ENCODE data around the gene TNFRSF8. TPM values are rescaled to one million over a fixed set of nuclear protein-coding genes. Genes with fewer than 3 reads are reported as not detected.

TNFRSF8 gene
- total RNA-seq, 2 donors from 2014 or later, result 0.32 to 4.7 TPM

DNA sequence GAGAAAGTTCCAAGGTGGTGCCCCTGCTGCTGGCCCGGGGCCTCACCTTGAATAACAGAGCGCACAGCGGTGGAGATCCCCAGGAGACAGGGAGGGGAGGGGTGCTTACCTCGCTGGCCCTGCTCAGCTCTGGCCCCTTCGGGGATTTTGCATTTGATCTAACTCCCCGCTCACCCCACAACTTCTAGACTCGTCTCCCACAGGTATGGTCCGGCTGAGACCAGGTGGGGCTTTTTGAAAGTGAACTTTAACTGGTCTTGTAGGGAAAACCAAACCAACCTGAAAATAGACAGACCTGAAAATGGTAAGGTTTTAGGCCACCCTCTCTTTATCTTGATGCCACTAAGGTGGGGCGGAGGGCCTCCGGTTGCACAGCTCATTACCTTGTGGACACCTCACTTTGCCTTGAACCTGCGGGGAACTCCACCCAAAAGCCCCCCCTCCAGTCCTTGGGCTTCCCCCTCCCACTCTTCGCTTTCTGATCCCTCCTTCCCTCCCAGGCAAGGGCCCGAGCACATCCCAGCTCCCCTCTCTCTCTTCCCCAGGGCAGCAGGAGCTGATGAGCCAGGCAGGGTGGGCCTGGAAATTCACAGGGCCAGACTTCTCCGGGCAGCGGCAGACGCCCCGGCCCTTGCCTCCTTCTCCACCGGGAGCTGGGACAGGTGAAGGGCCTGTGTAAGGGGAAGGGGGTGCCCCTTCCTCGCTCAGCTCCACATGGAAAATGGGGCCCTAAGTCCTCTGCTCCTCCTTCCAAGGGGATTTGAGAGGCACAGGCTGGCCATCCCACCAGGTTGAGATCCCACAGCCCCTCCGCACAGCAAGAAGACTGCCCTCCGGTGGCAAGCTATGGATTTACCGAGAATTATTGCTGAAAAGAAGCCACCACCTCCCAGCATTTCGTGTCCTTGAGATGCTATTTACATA lies 16.1 kb downstream of the TNFRSF8 start:
- no peak for TF ChIP-seq POLR2AphosphoS5 (IDR thresholded peaks at IDR 0.05)
- no peak for TF ChIP-seq POLR2A (IDR thresholded peaks at IDR 0.05)
- TF ChIP-seq, protein P1, sequence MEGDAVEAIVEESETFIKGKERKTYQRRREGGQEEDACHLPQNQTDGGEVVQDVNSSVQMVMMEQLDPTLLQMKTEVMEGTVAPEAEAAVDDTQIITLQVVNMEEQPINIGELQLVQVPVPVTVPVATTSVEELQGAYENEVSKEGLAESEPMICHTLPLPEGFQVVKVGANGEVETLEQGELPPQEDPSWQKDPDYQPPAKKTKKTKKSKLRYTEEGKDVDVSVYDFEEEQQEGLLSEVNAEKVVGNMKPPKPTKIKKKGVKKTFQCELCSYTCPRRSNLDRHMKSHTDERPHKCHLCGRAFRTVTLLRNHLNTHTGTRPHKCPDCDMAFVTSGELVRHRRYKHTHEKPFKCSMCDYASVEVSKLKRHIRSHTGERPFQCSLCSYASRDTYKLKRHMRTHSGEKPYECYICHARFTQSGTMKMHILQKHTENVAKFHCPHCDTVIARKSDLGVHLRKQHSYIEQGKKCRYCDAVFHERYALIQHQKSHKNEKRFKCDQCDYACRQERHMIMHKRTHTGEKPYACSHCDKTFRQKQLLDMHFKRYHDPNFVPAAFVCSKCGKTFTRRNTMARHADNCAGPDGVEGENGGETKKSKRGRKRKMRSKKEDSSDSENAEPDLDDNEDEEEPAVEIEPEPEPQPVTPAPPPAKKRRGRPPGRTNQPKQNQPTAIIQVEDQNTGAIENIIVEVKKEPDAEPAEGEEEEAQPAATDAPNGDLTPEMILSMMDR (IDR thresholded peaks at IDR 0.05), result peak in 1 of 4 experiments; percentile 11
- 34% methylated on average over 23 of the region's 23 CpGs for WGBS
- DNase-seq (ENCODE audit: low spot score), result no peak

DNA sequence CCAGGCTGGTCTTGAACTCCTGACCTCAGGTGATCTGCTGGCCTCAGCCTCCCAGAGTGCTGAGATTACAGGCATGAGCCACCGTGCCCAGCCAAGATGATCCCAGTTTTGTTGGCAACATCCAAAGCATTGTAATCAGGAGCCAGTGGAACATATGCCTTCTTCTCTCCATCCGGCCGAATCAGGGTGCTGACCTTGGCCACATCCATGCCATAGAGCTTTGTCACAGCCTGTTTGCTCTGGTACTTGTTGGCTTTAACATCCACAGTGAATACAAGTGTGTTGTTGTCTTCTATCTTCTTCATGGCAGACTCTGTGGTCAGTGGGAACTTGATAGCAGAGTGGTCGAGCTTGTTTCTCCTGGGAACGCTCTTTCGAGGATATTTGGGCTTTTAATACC lies 17.1 kb downstream of the TNFRSF8 start:
- no peak for TF ChIP-seq POLR2AphosphoS5 (IDR thresholded peaks at IDR 0.05)
- TF ChIP-seq POLR2A (IDR thresholded peaks at IDR 0.05), result no peak
- TF ChIP-seq, protein P1 (IDR thresholded peaks at IDR 0.05), result no peak
- Histone ChIP-seq H3K27me3 (replicated peaks; ENCODE audit: insufficient read depth) (no peaks in the 10 kb centered on the region), H3K4me1 (replicated peaks) (no peaks in the 10 kb centered on the region), H3K4me3 (no peak overlapping the region), H3K36me3 (no peaks in the 10 kb centered on the region), H3K9me3 (no peaks in the 10 kb centered on the region), H3K27ac (no peak overlapping the region)
- intact Hi-C loops (cut with DNase I), result no loop called here
- no peak for DNase-seq (ENCODE audit: low spot score)
- WGBS, result 76% methylated on average over 6 of the region's 6 CpGs

More for the DNA sequence above, 16.1 kb downstream of the TNFRSF8 start:
- no peaks in the 10 kb centered on the region for H3K4me1 ChIP-seq (replicated peaks)
- no peaks in the 10 kb centered on the region for H3K36me3 ChIP-seq
- no peak overlapping the region for H3K4me3 ChIP-seq
- H3K9me3 ChIP-seq, result no peaks in the 10 kb centered on the region
- no peak overlapping the region for H3K27ac ChIP-seq
- H3K27me3 ChIP-seq (replicated peaks; ENCODE audit: insufficient read depth), result no peaks in the 10 kb centered on the region
- intact Hi-C loops (cut with DNase I), result no loop called here

DNA sequence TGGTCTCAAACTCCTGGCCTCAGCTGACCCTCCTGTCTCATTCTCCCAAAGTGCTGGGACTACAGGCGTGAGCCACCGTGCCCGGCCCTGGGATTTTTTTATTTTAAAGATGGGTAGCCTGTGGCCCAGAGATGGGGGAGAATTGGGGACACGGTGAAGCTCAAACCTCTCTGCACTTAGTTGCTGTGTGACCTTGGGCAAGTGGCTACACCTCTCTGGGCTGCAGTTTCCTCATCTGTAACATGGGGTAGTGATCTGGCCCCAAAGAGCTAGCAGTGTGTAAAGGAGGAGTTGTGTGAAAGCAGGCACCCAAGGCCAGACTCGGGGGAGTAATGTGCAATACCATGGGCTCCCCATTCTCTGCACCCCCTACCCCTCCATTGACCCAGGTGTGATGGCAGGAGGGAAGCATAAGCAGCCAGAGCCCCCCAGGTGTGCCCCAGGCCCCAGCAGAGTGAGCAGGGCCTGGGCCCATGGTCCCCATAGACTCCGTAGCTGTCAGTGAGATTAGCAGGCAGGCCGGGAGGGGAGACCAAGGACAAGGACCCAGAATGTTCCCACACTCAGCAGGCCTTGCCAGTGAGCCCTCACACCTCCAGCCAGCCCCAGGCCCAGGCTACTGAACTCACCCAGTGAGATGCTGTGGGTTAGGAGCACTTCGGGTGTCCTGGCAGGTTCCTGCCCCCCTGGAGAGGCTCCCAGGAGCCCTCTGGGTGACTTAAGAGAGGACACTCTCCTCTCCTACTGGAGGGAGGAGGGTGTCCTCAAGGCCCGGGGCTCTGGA lies 17.9 kb downstream of the TNFRSF8 start:
- H3K4me1 ChIP-seq (replicated peaks), result no peaks in the 10 kb centered on the region
- no peaks in the 10 kb centered on the region for H3K27me3 ChIP-seq (replicated peaks; ENCODE audit: insufficient read depth)
- intact Hi-C loops (cut with DNase I), result no loop called here
- H3K9me3 ChIP-seq, result no peaks in the 10 kb centered on the region
- WGBS, result 94% methylated on average over 7 of the region's 9 CpGs
- no peak overlapping the region for H3K4me3 ChIP-seq
- H3K36me3 ChIP-seq, result no peaks in the 10 kb centered on the region
- no peak for DNase-seq (ENCODE audit: low spot score)
- TF ChIP-seq, protein P1 (IDR thresholded peaks at IDR 0.05), result no peak
- TF ChIP-seq POLR2A (IDR thresholded peaks at IDR 0.05), result no peak
- no peak for TF ChIP-seq POLR2AphosphoS5 (IDR thresholded peaks at IDR 0.05)
- no peak overlapping the region for H3K27ac ChIP-seq

DNA sequence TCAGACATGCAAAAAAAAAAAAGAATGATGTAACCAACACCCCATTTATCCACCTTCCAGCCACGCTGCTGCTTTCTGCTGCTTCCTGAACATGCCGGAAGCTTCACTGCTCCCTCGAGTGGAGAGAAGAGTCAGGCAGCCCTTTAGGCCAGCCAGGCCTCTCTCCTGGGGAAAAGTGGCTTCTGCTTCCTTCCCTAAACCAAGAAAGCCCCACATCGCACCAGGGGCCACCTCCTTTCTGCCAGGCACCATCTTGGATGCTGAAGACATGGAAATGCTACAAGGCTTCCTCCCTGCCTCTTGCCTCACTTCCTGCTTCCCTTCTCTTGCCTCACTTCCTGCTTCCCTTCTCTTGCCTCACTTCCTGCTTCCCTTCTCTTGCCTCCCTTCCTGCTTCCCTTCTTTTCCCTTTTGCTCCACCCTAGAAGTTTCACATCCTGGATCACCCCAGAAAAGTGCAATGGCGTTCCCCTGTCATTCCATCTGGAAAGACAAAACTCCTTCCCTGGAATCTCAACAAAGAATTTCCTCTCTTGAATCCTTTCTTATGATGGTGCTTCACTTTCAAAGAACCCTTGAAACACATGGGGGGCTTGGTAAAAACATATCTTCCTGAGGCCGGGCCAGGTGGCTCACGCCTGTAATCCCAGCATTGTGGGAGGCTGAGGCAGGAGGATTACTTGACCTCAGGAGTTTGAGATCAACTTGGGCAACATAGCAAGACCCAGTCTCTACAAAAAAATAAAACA lies 18.7 kb downstream of the TNFRSF8 start:
- no peak overlapping the region for H3K27ac ChIP-seq
- no peaks in the 10 kb centered on the region for H3K4me1 ChIP-seq (replicated peaks)
- TF ChIP-seq POLR2A (IDR thresholded peaks at IDR 0.05) (no peak), POLR2AphosphoS5 (IDR thresholded peaks at IDR 0.05) (no peak)
- TF ChIP-seq, protein P1 (IDR thresholded peaks at IDR 0.05), result no peak
- DNase-seq (ENCODE audit: low spot score), result no peak
- intact Hi-C loops (cut with DNase I), result no loop called here
- H3K9me3 ChIP-seq, result no peaks in the 10 kb centered on the region
- H3K4me3 ChIP-seq, result no peak overlapping the region
- WGBS, result 90% methylated on average over 7 of the region's 7 CpGs
- no peaks in the 10 kb centered on the region for H3K27me3 ChIP-seq (replicated peaks; ENCODE audit: insufficient read depth)
- H3K36me3 ChIP-seq, result no peaks in the 10 kb centered on the region
